ENCODE data around the gene GTPBP3. TPM values are rescaled to one million over a fixed set of nuclear protein-coding genes. Genes with fewer than 3 reads are reported as not detected.
A peak's percentile ranks its signal among the peaks of the same experiment; 100 is the strongest.

Gene GTPBP3
- total and polyA plus RNA-seq, 9 of the 15 experiments (the other 6 are each of a cell fraction or from before 2014, with no cell fraction given): 4.9 to 124 (median 22.6) TPM

DNA sequence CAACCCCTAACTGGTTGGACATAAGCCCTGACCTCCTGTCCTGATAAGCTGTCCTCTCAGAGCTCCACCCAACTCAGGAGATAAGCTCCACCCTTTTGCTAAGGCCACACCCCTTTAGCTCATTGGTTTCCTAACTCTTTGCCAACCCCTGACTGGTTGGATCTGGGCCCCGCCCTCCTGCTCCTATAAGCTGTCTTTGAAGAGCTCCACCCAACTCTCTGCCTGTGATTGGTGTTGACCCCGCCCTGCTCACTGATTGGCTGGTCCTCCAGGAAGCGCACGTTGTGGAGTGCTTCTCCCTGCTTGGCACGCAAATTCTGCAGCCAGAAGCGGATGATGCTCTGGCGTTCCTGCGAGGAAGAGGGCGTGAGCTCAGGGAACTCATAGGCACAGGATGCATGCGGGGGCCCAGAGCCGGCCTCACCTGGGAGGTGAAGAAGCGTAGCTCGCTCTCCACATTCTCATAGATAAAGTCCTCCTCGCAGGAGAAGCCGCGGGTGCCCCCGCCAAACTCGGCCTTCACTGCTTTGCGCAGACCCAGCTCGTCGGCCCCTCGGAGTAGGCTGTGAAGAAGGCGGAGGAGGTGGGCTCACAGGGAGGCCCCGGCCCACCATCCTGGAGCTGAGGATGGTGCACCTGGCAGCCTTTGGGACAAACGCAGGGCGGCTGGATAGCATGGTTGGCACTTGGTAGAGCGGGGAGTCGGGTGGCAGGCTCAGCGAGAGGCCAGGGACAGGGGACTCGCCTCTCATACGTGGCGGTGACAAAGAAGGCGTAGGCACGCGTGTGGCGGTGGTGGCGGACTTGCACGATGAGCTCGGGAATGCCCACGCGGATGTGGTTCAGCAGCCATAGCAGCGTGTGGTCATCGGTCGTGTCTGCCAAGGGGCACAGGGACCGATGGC, 4.4 kb upstream of the GTPBP3 start (continued):
- TF ChIP-seq, protein P1, sequence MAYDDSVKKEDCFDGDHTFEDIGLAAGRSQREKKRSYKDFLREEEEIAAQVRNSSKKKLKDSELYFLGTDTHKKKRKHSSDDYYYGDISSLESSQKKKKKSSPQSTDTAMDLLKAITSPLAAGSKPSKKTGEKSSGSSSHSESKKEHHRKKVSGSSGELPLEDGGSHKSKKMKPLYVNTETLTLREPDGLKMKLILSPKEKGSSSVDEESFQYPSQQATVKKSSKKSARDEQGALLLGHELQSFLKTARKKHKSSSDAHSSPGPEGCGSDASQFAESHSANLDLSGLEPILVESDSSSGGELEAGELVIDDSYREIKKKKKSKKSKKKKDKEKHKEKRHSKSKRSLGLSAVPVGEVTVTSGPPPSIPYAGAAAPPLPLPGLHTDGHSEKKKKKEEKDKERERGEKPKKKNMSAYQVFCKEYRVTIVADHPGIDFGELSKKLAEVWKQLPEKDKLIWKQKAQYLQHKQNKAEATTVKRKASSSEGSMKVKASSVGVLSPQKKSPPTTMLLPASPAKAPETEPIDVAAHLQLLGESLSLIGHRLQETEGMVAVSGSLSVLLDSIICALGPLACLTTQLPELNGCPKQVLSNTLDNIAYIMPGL (CRISPR knock-in tag; IDR thresholded peaks at IDR 0.05): no peak; the same call in 1 of the 2 replicates
- TF ChIP-seq ZNF644 (tag; IDR thresholded peaks at IDR 0.05; ENCODE audit: low read depth) (no peak), RBM25 (IDR thresholded peaks at IDR 0.05; ENCODE audit: low read depth, low read length, severe bottlenecking) (peak; percentile 64), IRF2 (CRISPR knock-in tag; IDR thresholded peaks at IDR 0.05) (0 out of 2 replicates have a peak, but pooled peaks have one; percentile 25), ZFP30 (CRISPR knock-in tag; IDR thresholded peaks at IDR 0.05; ENCODE audit: borderline replicate concordance) (no peak), TBP (optimal IDR thresholded peaks at IDR 0.05; ENCODE audit: low read depth, low read length) (peak; percentile 46), POLR3G (IDR thresholded peaks at IDR 0.05; ENCODE audit: extremely low read depth, insufficient read length, insufficient replicate concordance) (no peak), MAFK (IDR thresholded peaks at IDR 0.05; ENCODE audit: low read length) (no peak)
- TF ChIP-seq, protein P2, sequence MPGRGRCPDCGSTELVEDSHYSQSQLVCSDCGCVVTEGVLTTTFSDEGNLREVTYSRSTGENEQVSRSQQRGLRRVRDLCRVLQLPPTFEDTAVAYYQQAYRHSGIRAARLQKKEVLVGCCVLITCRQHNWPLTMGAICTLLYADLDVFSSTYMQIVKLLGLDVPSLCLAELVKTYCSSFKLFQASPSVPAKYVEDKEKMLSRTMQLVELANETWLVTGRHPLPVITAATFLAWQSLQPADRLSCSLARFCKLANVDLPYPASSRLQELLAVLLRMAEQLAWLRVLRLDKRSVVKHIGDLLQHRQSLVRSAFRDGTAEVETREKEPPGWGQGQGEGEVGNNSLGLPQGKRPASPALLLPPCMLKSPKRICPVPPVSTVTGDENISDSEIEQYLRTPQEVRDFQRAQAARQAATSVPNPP (IDR thresholded peaks at IDR 0.05; ENCODE audit: borderline replicate concordance, insufficient read depth, insufficient read length): no peak
- TF ChIP-seq, protein P3, sequence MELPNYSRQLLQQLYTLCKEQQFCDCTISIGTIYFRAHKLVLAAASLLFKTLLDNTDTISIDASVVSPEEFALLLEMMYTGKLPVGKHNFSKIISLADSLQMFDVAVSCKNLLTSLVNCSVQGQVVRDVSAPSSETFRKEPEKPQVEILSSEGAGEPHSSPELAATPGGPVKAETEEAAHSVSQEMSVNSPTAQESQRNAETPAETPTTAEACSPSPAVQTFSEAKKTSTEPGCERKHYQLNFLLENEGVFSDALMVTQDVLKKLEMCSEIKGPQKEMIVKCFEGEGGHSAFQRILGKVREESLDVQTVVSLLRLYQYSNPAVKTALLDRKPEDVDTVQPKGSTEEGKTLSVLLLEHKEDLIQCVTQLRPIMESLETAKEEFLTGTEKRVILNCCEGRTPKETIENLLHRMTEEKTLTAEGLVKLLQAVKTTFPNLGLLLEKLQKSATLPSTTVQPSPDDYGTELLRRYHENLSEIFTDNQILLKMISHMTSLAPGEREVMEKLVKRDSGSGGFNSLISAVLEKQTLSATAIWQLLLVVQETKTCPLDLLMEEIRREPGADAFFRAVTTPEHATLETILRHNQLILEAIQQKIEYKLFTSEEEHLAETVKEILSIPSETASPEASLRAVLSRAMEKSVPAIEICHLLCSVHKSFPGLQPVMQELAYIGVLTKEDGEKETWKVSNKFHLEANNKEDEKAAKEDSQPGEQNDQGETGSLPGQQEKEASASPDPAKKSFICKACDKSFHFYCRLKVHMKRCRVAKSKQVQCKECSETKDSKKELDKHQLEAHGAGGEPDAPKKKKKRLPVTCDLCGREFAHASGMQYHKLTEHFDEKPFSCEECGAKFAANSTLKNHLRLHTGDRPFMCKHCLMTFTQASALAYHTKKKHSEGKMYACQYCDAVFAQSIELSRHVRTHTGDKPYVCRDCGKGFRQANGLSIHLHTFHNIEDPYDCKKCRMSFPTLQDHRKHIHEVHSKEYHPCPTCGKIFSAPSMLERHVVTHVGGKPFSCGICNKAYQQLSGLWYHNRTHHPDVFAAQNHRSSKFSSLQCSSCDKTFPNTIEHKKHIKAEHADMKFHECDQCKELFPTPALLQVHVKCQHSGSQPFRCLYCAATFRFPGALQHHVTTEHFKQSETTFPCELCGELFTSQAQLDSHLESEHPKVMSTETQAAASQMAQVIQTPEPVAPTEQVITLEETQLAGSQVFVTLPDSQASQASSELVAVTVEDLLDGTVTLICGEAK (IDR thresholded peaks at IDR 0.05): no peak
- TF ChIP-seq, protein P3 (CRISPR knock-in tag; IDR thresholded peaks at IDR 0.05): no peak
- TF ChIP-seq, protein P4, sequence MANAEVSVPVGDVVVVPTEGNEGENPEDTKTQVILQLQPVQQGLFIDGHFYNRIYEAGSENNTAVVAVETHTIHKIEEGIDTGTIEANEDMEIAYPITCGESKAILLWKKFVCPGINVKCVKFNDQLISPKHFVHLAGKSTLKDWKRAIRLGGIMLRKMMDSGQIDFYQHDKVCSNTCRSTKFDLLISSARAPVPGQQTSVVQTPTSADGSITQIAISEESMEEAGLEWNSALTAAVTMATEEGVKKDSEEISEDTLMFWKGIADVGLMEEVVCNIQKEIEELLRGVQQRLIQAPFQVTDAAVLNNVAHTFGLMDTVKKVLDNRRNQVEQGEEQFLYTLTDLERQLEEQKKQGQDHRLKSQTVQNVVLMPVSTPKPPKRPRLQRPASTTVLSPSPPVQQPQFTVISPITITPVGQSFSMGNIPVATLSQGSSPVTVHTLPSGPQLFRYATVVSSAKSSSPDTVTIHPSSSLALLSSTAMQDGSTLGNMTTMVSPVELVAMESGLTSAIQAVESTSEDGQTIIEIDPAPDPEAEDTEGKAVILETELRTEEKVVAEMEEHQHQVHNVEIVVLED (CRISPR knock-in tag; IDR thresholded peaks at IDR 0.05): no peak
